ENCODE measurements around the gene ALK.

DNA sequence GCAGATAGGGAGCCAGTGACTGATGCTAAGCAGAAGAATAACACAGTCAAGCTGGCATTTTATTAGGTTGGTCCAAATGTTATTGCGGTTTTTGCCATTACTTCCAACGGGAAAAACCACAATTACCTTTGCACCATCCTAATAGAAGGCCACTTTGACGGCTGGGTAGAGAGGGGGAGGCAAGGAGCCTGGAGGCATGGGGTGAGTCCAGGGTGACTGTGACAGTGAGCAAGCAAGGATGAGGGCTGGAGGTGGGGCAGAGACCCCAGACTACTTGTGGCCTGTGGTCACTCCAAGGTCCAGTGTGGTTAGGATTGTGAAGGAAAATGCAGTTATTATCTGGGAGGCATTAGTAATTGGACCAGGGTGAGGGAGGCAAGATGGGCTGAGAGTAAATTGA, 416.6 kb downstream of the ALK start:
- TF ChIP-seq, protein P1, sequence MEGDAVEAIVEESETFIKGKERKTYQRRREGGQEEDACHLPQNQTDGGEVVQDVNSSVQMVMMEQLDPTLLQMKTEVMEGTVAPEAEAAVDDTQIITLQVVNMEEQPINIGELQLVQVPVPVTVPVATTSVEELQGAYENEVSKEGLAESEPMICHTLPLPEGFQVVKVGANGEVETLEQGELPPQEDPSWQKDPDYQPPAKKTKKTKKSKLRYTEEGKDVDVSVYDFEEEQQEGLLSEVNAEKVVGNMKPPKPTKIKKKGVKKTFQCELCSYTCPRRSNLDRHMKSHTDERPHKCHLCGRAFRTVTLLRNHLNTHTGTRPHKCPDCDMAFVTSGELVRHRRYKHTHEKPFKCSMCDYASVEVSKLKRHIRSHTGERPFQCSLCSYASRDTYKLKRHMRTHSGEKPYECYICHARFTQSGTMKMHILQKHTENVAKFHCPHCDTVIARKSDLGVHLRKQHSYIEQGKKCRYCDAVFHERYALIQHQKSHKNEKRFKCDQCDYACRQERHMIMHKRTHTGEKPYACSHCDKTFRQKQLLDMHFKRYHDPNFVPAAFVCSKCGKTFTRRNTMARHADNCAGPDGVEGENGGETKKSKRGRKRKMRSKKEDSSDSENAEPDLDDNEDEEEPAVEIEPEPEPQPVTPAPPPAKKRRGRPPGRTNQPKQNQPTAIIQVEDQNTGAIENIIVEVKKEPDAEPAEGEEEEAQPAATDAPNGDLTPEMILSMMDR (IDR thresholded peaks at IDR 0.05) = no peak
- no peak for TF ChIP-seq POLR2A (IDR thresholded peaks at IDR 0.05)
